ENCODE results near the gene IL17RE. TPM values are rescaled to one million over a fixed set of nuclear protein-coding genes. Genes with fewer than 3 reads are reported as not detected.
A peak's percentile ranks its signal among the peaks of the same experiment; 100 is the strongest.
"Not testable (repeated sequence)": the region's sequence is repeated elsewhere in the genome, so short reads cannot be mapped to it uniquely, and the experiment has no call there.

Gene IL17RE
- total RNA-seq, 1 donor from 2014 or later: 0.40 TPM

DNA sequence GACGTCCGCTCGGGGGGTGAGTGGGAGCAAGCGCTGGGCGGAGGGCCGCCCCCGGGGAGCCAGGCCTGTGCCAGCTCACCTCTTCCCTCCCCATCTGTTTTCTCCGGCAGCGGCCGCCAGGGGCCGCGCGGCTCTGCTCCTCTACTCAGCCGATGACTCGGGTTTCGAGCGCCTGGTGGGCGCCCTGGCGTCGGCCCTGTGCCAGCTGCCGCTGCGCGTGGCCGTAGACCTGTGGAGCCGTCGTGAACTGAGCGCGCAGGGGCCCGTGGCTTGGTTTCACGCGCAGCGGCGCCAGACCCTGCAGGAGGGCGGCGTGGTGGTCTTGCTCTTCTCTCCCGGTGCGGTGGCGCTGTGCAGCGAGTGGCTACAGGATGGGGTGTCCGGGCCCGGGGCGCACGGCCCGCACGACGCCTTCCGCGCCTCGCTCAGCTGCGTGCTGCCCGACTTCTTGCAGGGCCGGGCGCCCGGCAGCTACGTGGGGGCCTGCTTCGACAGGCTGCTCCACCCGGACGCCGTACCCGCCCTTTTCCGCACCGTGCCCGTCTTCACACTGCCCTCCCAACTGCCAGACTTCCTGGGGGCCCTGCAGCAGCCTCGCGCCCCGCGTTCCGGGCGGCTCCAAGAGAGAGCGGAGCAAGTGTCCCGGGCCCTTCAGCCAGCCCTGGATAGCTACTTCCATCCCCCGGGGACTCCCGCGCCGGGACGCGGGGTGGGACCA, 30.4 kb downstream of the IL17RE start:
- DNase-seq (ENCODE audit: low read depth): peak; percentile 79

GRCh38 chr3:9933561-9934234, 31.1 kb downstream of the IL17RE start, which contains the start of gene CRELD1:
TSS of gene CRELD1 (plus strand) at chr3:9933834. CDS start at chr3:9934439, 605 bp downstream.
- DNase-seq (ENCODE audit: low read depth): peak; percentile 94

GRCh38 chr3:9934235-9934621, 31.6 kb downstream of the IL17RE start:
- no peak for DNase-seq (ENCODE audit: low read depth)

- no peak for DNase-seq (ENCODE audit: low read depth)
These were observed 32.3 kb downstream of the IL17RE start for GRCh38 chr3:9934993-9935392.

GRCh38 chr3:9935966-9936510, 33.4 kb downstream of the IL17RE start:
- DNase-seq (ENCODE audit: low read depth): no peak

GRCh38 chr3:9937486-9938238, 35.0 kb downstream of the IL17RE start:
- DNase-seq (ENCODE audit: low read depth): no peak

GRCh38 chr3:9938966-9939365, 36.3 kb downstream of the IL17RE start:
- DNase-seq (ENCODE audit: low read depth): no peak

DNA sequence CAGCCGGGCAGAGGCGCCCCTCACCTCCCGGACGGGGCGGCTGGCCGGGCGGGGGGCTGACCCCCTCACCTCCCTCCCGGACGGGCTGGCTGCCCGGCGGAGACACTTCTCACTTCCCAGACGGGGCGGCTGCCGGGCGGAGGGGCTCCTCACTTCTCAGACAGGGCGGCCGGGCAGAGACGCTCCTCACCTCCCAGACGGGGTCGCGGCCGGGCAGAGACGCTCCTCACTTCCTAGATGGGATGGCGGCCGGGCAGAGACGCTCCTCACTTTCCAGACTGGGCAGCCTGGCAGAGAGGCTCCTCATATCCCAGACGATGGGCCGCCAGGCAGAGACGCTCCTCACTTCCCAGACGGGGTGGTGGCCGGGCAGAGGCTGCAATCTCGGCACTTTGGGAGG, 37.3 kb downstream of the IL17RE start:
- not testable (repeated sequence) for DNase-seq (ENCODE audit: low read depth)

- DNase-seq (ENCODE audit: low read depth): no peak
These were observed 38.1 kb downstream of the IL17RE start for GRCh38 chr3:9940746-9941145.

GRCh38 chr3:9942164-9942563, 39.5 kb downstream of the IL17RE start:
- no peak for DNase-seq (ENCODE audit: low read depth)

DNA sequence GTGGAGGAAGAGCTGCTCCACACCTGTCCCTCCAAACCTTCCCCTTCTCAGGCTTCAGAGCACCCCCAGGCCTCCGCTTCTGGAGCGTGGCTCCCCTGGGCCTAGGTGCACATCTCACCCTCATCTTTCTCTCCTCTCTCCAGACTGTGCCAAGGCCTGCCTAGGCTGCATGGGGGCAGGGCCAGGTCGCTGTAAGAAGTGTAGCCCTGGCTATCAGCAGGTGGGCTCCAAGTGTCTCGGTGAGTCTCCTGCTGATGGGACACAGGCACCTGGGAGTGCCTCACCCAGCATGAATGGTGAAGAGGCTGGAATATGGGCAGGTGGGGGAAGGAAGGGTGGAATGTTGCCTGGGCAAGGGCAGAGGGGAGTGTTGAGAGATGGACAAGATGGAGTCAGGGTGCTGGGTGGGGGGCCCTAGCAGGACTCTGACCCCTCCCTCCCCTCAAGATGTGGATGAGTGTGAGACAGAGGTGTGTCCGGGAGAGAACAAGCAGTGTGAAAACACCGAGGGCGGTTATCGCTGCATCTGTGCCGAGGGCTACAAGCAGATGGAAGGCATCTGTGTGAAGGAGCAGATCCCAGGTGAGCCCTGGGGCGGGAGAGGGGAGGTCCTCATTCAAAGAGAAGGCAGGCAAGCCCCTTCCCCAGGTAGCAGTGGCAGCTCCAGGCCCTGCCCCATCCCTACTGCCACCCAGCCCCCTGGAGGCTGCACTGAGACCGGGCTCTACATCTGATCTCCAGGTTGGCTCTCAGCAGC, 40.5 kb downstream of the IL17RE start:
- DNase-seq (ENCODE audit: low read depth): no peak

DNA sequence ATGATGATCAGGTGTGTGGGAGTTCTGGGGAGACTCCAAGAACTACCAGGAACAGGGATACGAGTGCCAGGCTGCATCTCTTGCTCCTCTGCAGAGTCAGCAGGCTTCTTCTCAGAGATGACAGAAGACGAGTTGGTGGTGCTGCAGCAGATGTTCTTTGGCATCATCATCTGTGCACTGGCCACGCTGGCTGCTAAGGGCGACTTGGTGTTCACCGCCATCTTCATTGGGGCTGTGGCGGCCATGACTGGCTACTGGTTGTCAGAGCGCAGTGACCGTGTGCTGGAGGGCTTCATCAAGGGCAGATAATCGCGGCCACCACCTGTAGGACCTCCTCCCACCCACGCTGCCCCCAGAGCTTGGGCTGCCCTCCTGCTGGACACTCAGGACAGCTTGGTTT, 41.6 kb downstream of the IL17RE start:
- no peak for DNase-seq (ENCODE audit: low read depth)

- no peak for DNase-seq (ENCODE audit: low read depth)
These were observed 42.7 kb downstream of the IL17RE start for GRCh38 chr3:9945358-9945757.

DNA sequence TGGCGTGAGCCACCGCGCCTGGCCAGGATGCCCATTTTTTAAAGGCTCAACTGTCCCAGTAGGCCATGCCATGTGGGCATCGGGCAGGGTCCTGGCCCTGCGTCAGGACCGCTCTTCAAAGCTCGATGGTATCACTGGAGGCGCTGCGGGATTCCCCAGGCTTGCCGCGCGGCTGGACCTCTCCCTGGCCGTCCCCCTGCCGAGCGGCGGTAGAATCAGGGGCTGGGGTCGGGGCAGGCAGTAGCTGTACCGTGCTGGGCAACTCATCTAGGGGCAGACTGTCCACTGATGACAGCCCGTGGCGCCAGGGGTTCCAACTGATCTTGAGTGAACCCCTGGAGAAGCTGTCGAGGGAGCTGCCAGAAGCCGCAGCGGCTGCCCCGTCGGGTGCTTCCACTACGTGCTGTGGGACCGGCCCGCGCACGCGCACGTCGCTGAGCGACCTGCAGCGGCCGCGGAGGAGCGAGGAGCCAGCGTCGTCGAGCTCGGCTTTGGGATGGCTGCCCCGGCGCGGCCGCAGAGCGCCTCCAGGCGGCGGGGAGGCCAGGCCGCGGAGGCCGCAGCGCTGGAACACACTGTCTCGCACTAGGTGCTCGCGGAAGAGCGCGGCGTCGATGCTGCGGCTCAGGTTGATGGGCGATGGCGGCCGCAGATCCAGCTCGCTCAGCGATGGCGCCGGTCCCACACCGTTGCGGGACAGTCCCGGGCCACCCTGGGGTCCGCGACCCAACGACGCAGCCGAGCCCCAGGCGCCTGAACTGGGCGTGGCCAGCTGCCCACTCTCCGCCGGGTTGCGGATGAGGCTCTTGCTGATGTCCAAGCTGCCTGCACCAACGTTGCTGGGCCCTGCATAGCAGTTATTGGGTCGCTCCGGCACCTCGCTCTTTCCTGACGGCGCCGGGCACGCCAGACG, 43.7 kb downstream of the IL17RE start:
- peak; percentile 79 for DNase-seq (ENCODE audit: low read depth)

DNA sequence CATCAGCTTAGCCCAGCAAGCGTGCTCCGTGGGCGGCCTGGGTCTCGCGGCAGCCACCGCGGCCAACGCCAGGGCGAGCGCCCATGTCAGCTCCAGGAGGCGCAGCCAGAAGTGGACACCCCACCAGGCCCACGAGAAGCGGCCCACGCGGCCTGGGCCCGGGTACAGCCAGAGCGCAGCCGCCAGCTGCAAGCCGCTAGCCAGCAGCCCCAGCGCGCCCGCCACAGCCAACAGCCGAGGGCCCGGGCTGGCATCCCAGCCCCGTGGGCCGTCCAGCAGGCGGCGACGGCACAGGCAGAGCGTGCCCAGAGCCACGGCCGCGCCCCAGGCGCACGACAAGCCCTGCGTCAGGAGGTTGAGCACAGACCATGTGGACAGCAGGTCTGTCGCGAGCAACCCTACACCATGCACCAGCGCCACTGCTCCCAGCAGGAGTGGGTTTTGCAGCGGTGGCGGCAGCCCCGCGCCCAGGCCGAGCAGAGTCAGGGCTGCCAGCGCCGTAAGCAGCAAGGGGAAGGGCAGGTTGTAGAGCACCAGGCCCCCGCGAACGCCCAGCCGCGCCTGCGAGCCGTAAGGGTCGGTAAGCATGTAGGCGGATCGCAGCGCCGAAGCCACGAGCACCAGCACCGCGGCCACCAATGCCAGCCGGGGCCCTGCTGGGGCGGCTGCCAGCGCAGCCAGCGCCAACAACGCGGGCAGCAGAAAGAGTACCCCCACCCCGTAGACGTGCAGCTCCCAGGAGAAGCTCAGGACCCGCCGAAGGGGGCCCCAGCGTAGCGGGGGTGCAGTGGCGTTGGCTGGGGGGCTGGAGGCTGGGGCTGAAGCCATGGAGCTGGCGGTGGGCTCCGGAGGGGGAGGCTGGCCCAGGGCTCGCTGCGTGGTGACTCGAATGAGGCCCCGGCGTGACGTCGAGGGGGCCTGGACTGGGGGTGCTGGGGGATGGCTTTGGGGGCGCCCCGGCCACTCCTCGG, 44.7 kb downstream of the IL17RE start:
- DNase-seq (ENCODE audit: low read depth): peak; percentile 72

GRCh38 chr3:9948586-9948985, 45.9 kb downstream of the IL17RE start:
- no peak for DNase-seq (ENCODE audit: low read depth)

GRCh38 chr3:9949115-9949514, 46.5 kb downstream of the IL17RE start:
- DNase-seq (ENCODE audit: low read depth): no peak

DNA sequence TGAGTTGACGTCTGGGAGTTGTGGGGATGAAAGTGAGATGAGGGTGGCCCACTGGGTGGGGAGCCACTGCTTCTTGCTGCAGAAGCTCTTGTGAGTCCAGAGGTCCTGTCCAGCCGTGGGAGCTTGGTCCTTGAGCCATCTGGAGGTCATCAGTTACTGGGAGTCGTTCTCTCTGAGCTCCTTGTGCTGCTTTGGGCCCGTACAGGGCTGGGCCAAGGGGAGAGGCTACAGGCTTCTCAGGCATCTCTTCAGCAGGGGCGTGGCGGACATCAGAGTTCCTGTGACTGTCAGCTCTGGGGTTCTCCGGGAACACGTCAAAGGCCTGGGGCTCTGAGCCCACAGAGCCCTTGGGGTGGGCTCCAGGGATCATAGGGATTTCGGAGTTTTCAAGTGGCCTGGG, 47.0 kb downstream of the IL17RE start:
- DNase-seq (ENCODE audit: low read depth): no peak

- no peak for DNase-seq (ENCODE audit: low read depth)
These were observed 48.5 kb downstream of the IL17RE start for GRCh38 chr3:9951126-9951525.

Data from myocyte (in vitro differentiated cells).